ENCODE measurements around the gene PRM1. TPM values are rescaled to one million over a fixed set of nuclear protein-coding genes. Genes with fewer than 3 reads are reported as not detected.
A peak's percentile ranks its signal among the peaks of the same experiment; 100 is the strongest.
"Not testable (repeated sequence)": the region's sequence is repeated elsewhere in the genome, so short reads cannot be mapped to it uniquely, and the experiment has no call there.

The PRM1 gene
- total and polyA plus RNA-seq, 4 donors: not detected

DNA sequence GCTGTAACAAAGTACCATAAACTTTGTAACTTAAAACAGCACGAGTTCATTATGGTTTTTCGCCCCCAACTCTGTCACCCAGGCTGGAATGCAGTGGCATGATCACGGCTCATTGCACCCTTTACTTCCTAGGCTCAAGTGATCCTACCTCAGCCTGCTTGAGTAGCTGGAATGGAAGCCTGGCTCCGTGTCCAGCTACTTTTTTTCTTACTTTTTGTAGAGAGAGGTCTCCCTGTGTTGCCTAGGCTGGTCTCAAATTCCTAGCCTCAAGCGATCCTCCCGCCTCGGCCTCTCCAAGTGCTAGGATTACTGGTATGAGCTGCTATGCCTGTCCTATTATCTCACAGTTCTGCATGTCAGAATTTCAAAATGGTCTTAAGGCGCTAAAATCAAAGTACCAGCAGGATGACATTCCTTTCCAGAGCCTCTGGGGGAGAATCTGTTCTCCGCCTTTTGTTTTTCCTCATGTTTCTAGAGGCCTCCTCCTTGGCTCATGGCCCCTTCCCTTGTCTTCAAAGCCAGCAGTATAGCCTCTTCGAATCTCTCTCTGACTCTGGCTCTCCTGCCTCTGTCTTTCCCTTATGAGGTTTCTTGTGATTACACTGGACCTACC lies 10.1 kb upstream of the PRM1 start:
- H3K9me3 ChIP-seq (ENCODE audit: control insufficient read depth, low read length): no peaks in the 10 kb centered on the region
- no peak for DNase-seq
- no peaks in the 10 kb centered on the region for H3K4me1 ChIP-seq (ENCODE audit: control insufficient read depth in 1 of 2, insufficient read depth in 2 of 2, low read length in 2 of 2)
- no peaks in the 10 kb centered on the region for H3K27me3 ChIP-seq (ENCODE audit: control insufficient read depth in 1 of 2, insufficient read depth in 2 of 2, low read length in 1 of 2)
- H3K4me3 ChIP-seq (ENCODE audit: low read length in 2 of 2): no peak overlapping the region
- intact Hi-C loops (cut with DNase I): no loop called here
- 79 to 80% methylated on average over 10 of the region's 10 CpGs for WGBS, 2 donors
- no peak for ATAC-seq (ENCODE audit: low FRiP score)
- H3K27ac ChIP-seq (ENCODE audit: low read depth in 1 of 2, low read length in 2 of 2): no peak overlapping the region
- H3K36me3 ChIP-seq (ENCODE audit: control insufficient read depth in 1 of 2, insufficient read depth in 2 of 2, low read length in 1 of 2): no peaks in the 10 kb centered on the region

DNA sequence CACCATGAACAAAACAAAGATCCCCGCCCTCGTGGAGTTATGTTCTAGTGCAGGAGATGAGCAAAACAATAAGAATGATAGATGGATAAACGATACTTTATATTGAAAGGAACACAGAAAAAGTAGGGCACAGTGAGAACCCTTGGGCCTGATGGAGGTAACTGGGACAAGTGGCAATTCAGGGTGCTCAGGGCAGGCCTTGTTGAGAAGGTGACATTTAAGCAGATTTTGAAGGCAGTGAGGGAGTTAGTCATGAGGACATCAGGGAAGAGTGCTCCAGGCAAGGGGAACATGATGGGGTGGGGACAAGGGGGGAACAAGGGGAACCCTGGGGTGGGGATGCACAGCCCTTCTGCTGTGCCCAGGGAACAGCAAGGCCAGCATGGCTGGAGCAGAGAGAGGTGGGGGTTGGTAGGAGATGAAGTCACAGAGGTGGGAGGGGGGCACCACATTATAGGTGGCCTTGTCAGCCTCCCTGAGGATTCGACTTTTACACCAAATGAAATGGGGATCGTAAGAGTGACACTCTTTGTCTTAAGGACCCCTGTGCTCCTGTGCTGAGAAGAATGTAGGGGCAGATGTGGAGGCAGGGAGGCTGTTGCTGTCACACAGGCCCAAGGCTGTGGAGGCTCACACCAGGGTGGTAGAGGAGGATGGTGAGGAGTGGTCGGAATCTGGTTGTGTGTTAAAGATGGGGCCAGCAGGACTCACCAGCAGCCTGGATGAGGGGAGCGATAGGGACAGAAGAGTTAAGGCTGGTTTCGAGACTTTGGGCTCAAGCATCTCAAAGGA lies 9.2 kb upstream of the PRM1 start:
- H3K27ac ChIP-seq (ENCODE audit: low read depth in 1 of 2, low read length in 2 of 2): no peak overlapping the region
- DNase-seq: no peak
- no peaks in the 10 kb centered on the region for H3K4me1 ChIP-seq (ENCODE audit: control insufficient read depth in 1 of 2, insufficient read depth in 2 of 2, low read length in 2 of 2)
- no peak overlapping the region for H3K4me3 ChIP-seq (ENCODE audit: low read length in 2 of 2)
- H3K36me3 ChIP-seq (ENCODE audit: control insufficient read depth in 1 of 2, insufficient read depth in 2 of 2, low read length in 1 of 2): no peaks in the 10 kb centered on the region
- H3K9me3 ChIP-seq (ENCODE audit: control insufficient read depth, low read length): no peaks in the 10 kb centered on the region
- WGBS, 2 donors: 96 to 97% methylated on average over 8 of the region's 8 CpGs
- H3K27me3 ChIP-seq (ENCODE audit: control insufficient read depth in 1 of 2, insufficient read depth in 2 of 2, low read length in 1 of 2): no peaks in the 10 kb centered on the region
- intact Hi-C loops (cut with DNase I): no loop called here
- ATAC-seq (ENCODE audit: low FRiP score): no peak

- H3K36me3 ChIP-seq (ENCODE audit: control insufficient read depth in 1 of 2, insufficient read depth in 2 of 2, low read length in 1 of 2); H3K4me1 ChIP-seq (ENCODE audit: control insufficient read depth in 1 of 2, insufficient read depth in 2 of 2, low read length in 2 of 2); H3K27me3 ChIP-seq (ENCODE audit: control insufficient read depth in 1 of 2, insufficient read depth in 2 of 2, low read length in 1 of 2); intact Hi-C loops (cut with DNase I); ATAC-seq (ENCODE audit: low FRiP score); H3K4me3 ChIP-seq (ENCODE audit: low read length in 2 of 2); H3K27ac ChIP-seq (ENCODE audit: low read depth in 1 of 2, low read length in 2 of 2); H3K9me3 ChIP-seq (ENCODE audit: control insufficient read depth, low read length); DNase-seq: not testable (repeated sequence)
- WGBS, 2 donors: 91 to 93% methylated on average over 4 of the region's 4 CpGs
Measured at GRCh38 chr16:11289696-11290095, 8.6 kb upstream of the PRM1 start.

DNA sequence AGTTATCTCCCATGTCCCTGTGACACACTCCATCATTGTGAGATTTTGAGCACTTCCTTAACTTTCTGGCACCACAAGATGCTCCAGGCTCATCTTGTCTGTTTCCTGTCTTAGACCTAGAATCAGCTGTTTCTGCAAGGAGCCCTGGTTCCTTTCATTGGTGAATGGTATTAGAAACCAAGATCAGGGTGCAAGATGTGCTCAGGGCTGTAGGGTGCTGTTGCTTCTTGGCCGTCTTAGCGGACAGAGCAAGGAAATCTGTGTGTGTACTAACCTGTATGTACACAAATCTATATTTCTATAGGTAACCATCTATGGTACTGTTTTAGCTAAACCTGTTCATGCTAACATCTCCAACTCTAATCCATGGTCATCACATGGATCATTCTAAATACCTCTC lies 8.1 kb upstream of the PRM1 start:
- no peaks in the 10 kb centered on the region for H3K4me1 ChIP-seq (ENCODE audit: control insufficient read depth in 1 of 2, insufficient read depth in 2 of 2, low read length in 2 of 2)
- H3K27ac ChIP-seq (ENCODE audit: low read depth in 1 of 2, low read length in 2 of 2): no peak overlapping the region
- H3K27me3 ChIP-seq (ENCODE audit: control insufficient read depth in 1 of 2, insufficient read depth in 2 of 2, low read length in 1 of 2): no peaks in the 10 kb centered on the region
- 99 to 100% methylated on average over 2 of the region's 2 CpGs for WGBS, 2 donors
- no peaks in the 10 kb centered on the region for H3K36me3 ChIP-seq (ENCODE audit: control insufficient read depth in 1 of 2, insufficient read depth in 2 of 2, low read length in 1 of 2)
- DNase-seq (no peak), ATAC-seq (ENCODE audit: low FRiP score) (no peak)
- no peaks in the 10 kb centered on the region for H3K9me3 ChIP-seq (ENCODE audit: control insufficient read depth, low read length)
- no peak overlapping the region for H3K4me3 ChIP-seq (ENCODE audit: low read length in 2 of 2)
- intact Hi-C loops (cut with DNase I): no loop called here

DNA sequence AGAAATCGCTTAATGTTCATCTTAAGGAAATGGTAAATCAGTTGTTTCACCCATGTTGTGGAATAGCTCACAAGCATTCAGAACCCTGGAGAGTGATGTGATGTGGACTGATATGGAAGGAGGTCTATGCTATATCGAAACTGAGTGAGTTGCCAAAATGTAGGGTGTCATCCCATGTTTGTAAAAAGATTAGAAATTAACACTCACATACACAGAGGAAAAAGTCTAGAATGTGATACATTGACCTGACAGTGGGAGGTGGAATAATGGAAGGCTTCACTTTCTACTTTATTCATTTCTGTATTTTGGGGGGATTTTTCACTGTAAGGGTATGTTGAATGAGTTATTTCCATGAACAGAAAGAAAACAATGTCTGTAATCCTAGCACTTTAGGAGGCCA lies 4.7 kb upstream of the PRM1 start:
- Histone ChIP-seq H3K4me1 (ENCODE audit: control insufficient read depth in 1 of 2, insufficient read depth in 2 of 2, low read length in 2 of 2) (no peaks in the 10 kb centered on the region), H3K4me3 (ENCODE audit: low read length in 2 of 2) (no peak overlapping the region), H3K36me3 (ENCODE audit: control insufficient read depth in 1 of 2, insufficient read depth in 2 of 2, low read length in 1 of 2) (no peaks in the 10 kb centered on the region), H3K9me3 (ENCODE audit: control insufficient read depth, low read length) (no peaks in the 10 kb centered on the region), H3K27me3 (ENCODE audit: control insufficient read depth in 1 of 2, insufficient read depth in 2 of 2, low read length in 1 of 2) (no peaks in the 10 kb centered on the region), H3K27ac (ENCODE audit: low read depth in 1 of 2, low read length in 2 of 2) (no peak overlapping the region)
- intact Hi-C loops (cut with DNase I): no loop called here
- DNase-seq (no peak), ATAC-seq (ENCODE audit: low FRiP score) (no peak)
- 89 to 90% methylated on average over 2 of the region's 2 CpGs for WGBS, 2 donors

DNA sequence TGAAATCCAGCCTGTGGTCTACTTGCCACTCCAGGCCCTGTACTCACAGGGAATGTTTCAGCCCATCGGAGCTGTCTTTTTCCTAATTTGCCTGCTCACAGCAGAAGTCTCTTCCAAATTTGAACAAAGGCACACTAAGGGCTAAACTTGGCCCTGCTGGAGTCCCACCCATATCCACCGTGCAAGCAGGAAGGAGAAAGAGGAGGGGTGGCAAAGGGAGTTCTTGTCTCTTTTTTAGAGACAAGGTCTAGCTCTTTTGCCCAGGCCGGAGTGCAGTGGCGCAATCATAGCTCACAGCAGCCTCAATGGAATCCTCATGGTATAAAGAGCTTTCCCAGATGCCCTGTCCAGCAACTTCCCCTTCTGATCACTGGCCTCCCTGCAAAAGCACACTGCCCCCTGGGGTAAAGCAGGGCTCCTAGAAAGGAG lies 2.7 kb upstream of the PRM1 start:
- H3K9me3 ChIP-seq (ENCODE audit: control insufficient read depth, low read length): no peaks in the 10 kb centered on the region
- H3K36me3 ChIP-seq (ENCODE audit: control insufficient read depth in 1 of 2, insufficient read depth in 2 of 2, low read length in 1 of 2): no peaks in the 10 kb centered on the region
- H3K27me3 ChIP-seq (ENCODE audit: control insufficient read depth in 1 of 2, insufficient read depth in 2 of 2, low read length in 1 of 2): no peaks in the 10 kb centered on the region
- no peak overlapping the region for H3K4me3 ChIP-seq (ENCODE audit: low read length in 2 of 2)
- no peaks in the 10 kb centered on the region for H3K4me1 ChIP-seq (ENCODE audit: control insufficient read depth in 1 of 2, insufficient read depth in 2 of 2, low read length in 2 of 2)
- 50 to 51% methylated on average over 4 of the region's 4 CpGs for WGBS, 2 donors
- intact Hi-C loops (cut with DNase I): no loop called here
- DNase-seq (peak in 1 of 2 donors; percentile 52), ATAC-seq (ENCODE audit: low FRiP score) (no peak)
- H3K27ac ChIP-seq (ENCODE audit: low read depth in 1 of 2, low read length in 2 of 2): no peak overlapping the region

DNA sequence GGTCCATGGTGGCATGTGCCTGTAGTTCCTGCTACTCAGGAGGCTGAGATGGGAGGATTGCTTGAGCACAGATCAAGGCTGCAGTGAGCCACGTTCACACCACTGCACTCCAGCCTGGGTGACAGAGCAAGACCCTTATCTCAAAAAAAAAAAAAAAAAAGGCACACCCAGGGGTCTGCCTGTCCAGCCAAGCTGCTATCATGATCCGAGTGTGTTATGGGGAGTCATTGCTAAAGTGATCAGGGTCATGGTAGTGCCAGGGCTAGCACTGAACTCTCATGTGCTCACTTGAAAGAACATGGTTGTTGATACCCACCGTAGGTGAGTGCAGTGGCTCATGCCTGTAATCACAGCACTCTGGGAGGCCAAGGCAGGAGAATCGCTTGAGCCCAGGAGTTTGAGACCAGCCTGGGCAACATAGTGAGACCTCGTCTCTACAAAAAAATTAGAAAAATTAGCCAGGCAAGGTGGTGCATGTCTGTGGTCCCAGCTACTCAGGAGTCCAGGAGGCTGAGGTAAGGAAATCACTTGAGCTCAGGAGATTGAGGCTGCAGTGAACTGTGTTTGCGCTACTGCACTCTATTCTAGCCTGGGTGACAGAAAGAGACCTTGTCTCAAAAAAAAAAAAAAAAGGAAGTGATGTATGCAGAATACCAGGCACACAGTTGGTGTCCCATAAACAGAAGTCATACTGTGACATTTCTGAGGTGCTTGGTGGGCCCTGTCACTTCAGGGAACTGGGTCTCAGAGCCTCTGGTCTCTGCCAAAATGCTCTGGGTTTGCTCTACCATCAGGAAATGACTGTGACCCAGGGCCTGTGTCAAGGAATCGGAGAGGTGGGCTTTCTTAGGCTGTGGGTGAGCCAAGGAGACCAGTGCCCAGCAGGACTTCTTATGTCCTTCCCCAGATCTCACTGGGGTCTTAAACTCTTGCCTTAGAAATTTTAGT lies 2.2 kb downstream of the PRM1 start:
- Histone ChIP-seq H3K4me3 (ENCODE audit: low read length in 2 of 2) (no peak overlapping the region), H3K36me3 (ENCODE audit: control insufficient read depth in 1 of 2, insufficient read depth in 2 of 2, low read length in 1 of 2) (no peaks in the 10 kb centered on the region), H3K27ac (ENCODE audit: low read depth in 1 of 2, low read length in 2 of 2) (no peak overlapping the region), H3K4me1 (ENCODE audit: control insufficient read depth in 1 of 2, insufficient read depth in 2 of 2, low read length in 2 of 2) (no peaks in the 10 kb centered on the region), H3K9me3 (ENCODE audit: control insufficient read depth, low read length) (no peaks in the 10 kb centered on the region), H3K27me3 (ENCODE audit: control insufficient read depth in 1 of 2, insufficient read depth in 2 of 2, low read length in 1 of 2) (no peaks in the 10 kb centered on the region)
- WGBS, 2 donors: 88 to 89% methylated on average over 7 of the region's 7 CpGs
- ATAC-seq (ENCODE audit: low FRiP score) (no peak), DNase-seq (no peak)
- intact Hi-C loops (cut with DNase I): no loop called here

DNA sequence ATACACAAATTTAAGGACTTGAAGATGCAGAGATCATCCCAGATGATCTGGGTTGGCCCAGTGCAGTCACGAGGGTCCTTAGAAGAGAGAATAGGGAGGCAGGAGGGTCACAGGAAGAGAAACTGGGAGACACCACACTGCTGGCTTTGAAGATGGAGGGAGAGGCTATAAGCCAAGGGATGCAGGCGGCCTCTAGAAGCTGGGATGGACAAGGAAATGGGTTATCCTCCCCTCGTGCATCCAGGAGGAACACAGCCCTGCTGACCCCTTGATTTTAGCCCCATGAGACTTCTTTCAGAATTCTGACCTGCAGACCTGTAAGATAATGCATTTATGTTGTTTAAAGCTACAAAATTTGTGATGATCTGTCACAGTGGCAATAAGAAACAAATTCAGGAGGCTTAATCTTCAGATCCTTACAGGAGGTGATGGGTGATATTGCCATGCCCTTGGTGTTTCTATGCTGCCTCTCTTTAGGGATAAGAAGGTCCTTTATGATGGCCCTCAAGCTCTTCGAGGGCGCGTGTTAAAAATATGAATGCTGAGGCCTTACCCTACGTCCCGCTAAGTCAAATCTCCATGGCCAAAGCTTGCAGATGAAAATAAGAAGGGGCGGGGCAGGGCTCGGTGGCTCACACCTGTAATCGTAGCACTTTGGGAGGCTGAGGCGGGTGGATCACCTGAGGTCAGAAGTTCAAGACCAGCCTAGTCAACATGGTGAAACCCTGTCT lies 3.4 kb downstream of the PRM1 start:
- ATAC-seq (ENCODE audit: low FRiP score): no peak
- WGBS, 2 donors: 96% methylated on average over 12 of the region's 12 CpGs
- DNase-seq: no peak
- Histone ChIP-seq H3K4me3 (ENCODE audit: low read length in 2 of 2) (no peak overlapping the region), H3K27me3 (ENCODE audit: control insufficient read depth in 1 of 2, insufficient read depth in 2 of 2, low read length in 1 of 2) (no peaks in the 10 kb centered on the region), H3K9me3 (ENCODE audit: control insufficient read depth, low read length) (no peaks in the 10 kb centered on the region), H3K4me1 (ENCODE audit: control insufficient read depth in 1 of 2, insufficient read depth in 2 of 2, low read length in 2 of 2) (no peaks in the 10 kb centered on the region), H3K27ac (ENCODE audit: low read depth in 1 of 2, low read length in 2 of 2) (no peak overlapping the region), H3K36me3 (ENCODE audit: control insufficient read depth in 1 of 2, insufficient read depth in 2 of 2, low read length in 1 of 2) (no peaks in the 10 kb centered on the region)
- intact Hi-C loops (cut with DNase I): no loop called here
